Ramos (cell line): ENCODE results near the gene PPP1R3F.
"Not testable (repeated sequence)": the region's sequence is repeated elsewhere in the genome, so short reads cannot be mapped to it uniquely, and the experiment has no call there.

ENCODE experiments used
- in situ Hi-C: fragments of 300-500 bp; cut with MboI; formaldehyde crosslinking; loops from one replicate; pipeline ENCODE4 v1.14.3; 2022; ENCODE audit warnings: low sequenced_read_pairs; ENCODE audit not compliant: unreplicated experiment

The PPP1R3F gene

GRCh38 chrX:49308604-49309269, 39.1 kb downstream of the PPP1R3F start:
- in situ Hi-C loops, result no loop called here

GRCh38 chrX:49309401-49309981, 39.9 kb downstream of the PPP1R3F start:
- in situ Hi-C loops, result no loop called here

- in situ Hi-C loops, result no loop called here
Observed at GRCh38 chrX:49310371-49310770, 40.8 kb downstream of the PPP1R3F start.

- in situ Hi-C loops, result no loop called here
Observed at GRCh38 chrX:49312176-49312575, 42.6 kb downstream of the PPP1R3F start.

- in situ Hi-C loops, result no loop called here
Observed at GRCh38 chrX:49316085-49316484, 46.5 kb downstream of the PPP1R3F start.

- in situ Hi-C loops, result not testable (repeated sequence)
Observed at GRCh38 chrX:49321737-49322136, 52.1 kb downstream of the PPP1R3F start, which contains the start of gene GAGE12J. Gene GAGE12J, plus strand, starts transcription at chrX:49322037. Its CDS starts 1,157 bp downstream, at chrX:49323194.

- in situ Hi-C loops, result not testable (repeated sequence)
Observed at GRCh38 chrX:49322266-49322665, 52.7 kb downstream of the PPP1R3F start.

GRCh38 chrX:49323735-49324134, 54.1 kb downstream of the PPP1R3F start:
- in situ Hi-C loops, result not testable (repeated sequence)

- in situ Hi-C loops, result not testable (repeated sequence)
Observed at GRCh38 chrX:49330421-49330820, 60.8 kb downstream of the PPP1R3F start.

GRCh38 chrX:49331282-49331681, 61.7 kb downstream of the PPP1R3F start, which contains the start of gene GAGE13:
Gene GAGE13, plus strand, starts transcription at chrX:49331582. Its CDS starts 1,156 bp downstream, at chrX:49332738.
- in situ Hi-C loops, result not testable (repeated sequence)

GRCh38 chrX:49331841-49332240, 62.2 kb downstream of the PPP1R3F start:
- in situ Hi-C loops, result not testable (repeated sequence)
